GM12892 (cell line): ENCODE measurements around the gene TMEM192.

Source experiments
- POLR2A ChIP-seq: IDR thresholded peaks from 2 replicates; pipeline ENCODE4 v1.6.1; 2011; ENCODE audit warnings: low read depth, low read length, control low read depth
- POLR2AphosphoS5 ChIP-seq: IDR thresholded peaks from 2 replicates; pipeline ENCODE4 v1.6.1; 2011; ENCODE audit warnings: low read depth, low read length, control low read depth

- peak; percentile 69 for TF ChIP-seq POLR2A
- peak; percentile 64 for TF ChIP-seq POLR2AphosphoS5
These were observed at the start of gene TMEM192 for GRCh38 chr4:165112368-165113121.
